Measurements from ENCODE around the gene EFNA2.

GRCh38 chr19:1313695-1314613 is 28.3 kb downstream of the EFNA2 start:
- no peak for TF ChIP-seq CTCF (IDR thresholded peaks at IDR 0.05)
- TF ChIP-seq POLR2A (IDR thresholded peaks at IDR 0.05; ENCODE audit: low read depth) = no peak
- TF ChIP-seq POLR2AphosphoS5 (IDR thresholded peaks at IDR 0.05) = no peak
- TF ChIP-seq EP300 (IDR thresholded peaks at IDR 0.05) = no peak
